KMS-11 (cell line): Measurements from ENCODE around the gene MYO5C.

Experiments used
- H2AFZ ChIP-seq: fragments of 200-600 bp; sonication (generic); 2 replicates; pipeline ENCODE4 v1.6.1; 2016; ENCODE audit warnings: antibody characterized with exemption, mixed run types, low read depth
- H3K27ac ChIP-seq: fragments of 200-600 bp; sonication (generic); 2 replicates; pipeline ENCODE4 v1.6.1; 2016; ENCODE audit warnings: mild to moderate bottlenecking, mixed run types
- H3K27me3 ChIP-seq: fragments of 200-600 bp; sonication (generic); 2 replicates; pipeline ENCODE4 v1.6.1; 2017; ENCODE audit warnings: mild to moderate bottlenecking, low read depth, mixed run types, moderate library complexity; ENCODE audit not compliant: insufficient read depth
- H3K36me3 ChIP-seq: fragments of 200-600 bp; sonication (generic); 2 replicates; pipeline ENCODE4 v1.6.1; 2017; ENCODE audit warnings: mild to moderate bottlenecking, mixed run types; ENCODE audit not compliant: insufficient read depth
- H3K4me1 ChIP-seq: fragments of 200-600 bp; sonication (generic); 2 replicates; pipeline ENCODE4 v1.6.1; 2016; ENCODE audit warnings: mild to moderate bottlenecking, low read depth, mixed run types; ENCODE audit not compliant: poor library complexity, severe bottlenecking
- H3K4me2 ChIP-seq: fragments of 200-600 bp; sonication (generic); 2 replicates; pipeline ENCODE4 v1.7.0; 2016; ENCODE audit warnings: mild to moderate bottlenecking, mixed run types
- H3K4me3 ChIP-seq: fragments of 200-600 bp; sonication (generic); IDR thresholded peaks from 2 replicates; pipeline ENCODE4 v1.6.1; 2017; ENCODE audit warnings: low read depth, low read length, mixed read lengths; ENCODE audit not compliant: insufficient read depth
- H3K79me2 ChIP-seq: fragments of 200-600 bp; sonication (generic); 2 replicates; pipeline ENCODE4 v1.6.1; 2016; ENCODE audit warnings: low read depth, mixed run types; ENCODE audit not compliant: insufficient read depth
- H3K9ac ChIP-seq: fragments of 200-600 bp; sonication (generic); 2 replicates; pipeline ENCODE4 v1.6.1; 2016; ENCODE audit warnings: mild to moderate bottlenecking, mixed run types
- H4K20me1 ChIP-seq: fragments of 200-600 bp; sonication (generic); 2 replicates; pipeline ENCODE4 v1.6.1; 2016; ENCODE audit warnings: mild to moderate bottlenecking, mixed run types; ENCODE audit not compliant: insufficient read depth
- CTCF ChIP-seq: fragments of 200-600 bp; sonication (generic); conservative IDR thresholded peaks from 2 replicates; pipeline ENCODE4 v1.6.1; 2017; ENCODE audit warnings: low read depth, mild to moderate bottlenecking, antibody characterized with exemption, low read length, moderate library complexity, mixed read lengths

The MYO5C gene

GRCh38 chr15:52328680-52329079 lies 33.1 kb upstream of the MYO5C start:
- H4K20me1 ChIP-seq = no peaks in the 10 kb centered on the region
- no peak overlapping the region for H3K4me3 ChIP-seq
- H3K27me3 ChIP-seq = no peaks in the 10 kb centered on the region
- H2AFZ ChIP-seq = no peak overlapping the region
- no peak overlapping the region; the same call in 1 of the 2 replicates for H3K27ac ChIP-seq
- no peaks in the 10 kb centered on the region for H3K36me3 ChIP-seq
- no peak for TF ChIP-seq CTCF
- H3K9ac ChIP-seq = no peak overlapping the region
- peaks cover 62% of the 10 kb centered on the region for H3K4me1 ChIP-seq
- no peak overlapping the region; the same call in 1 of the 2 replicates for H3K4me2 ChIP-seq
- H3K79me2 ChIP-seq = no peaks in the 10 kb centered on the region

- no peak overlapping the region for H2AFZ ChIP-seq
- no peaks in the 10 kb centered on the region for H3K36me3 ChIP-seq
- H3K4me3 ChIP-seq = no peak overlapping the region
- TF ChIP-seq CTCF = no peak
- H3K27me3 ChIP-seq = no peaks in the 10 kb centered on the region
- no peak overlapping the region for H3K9ac ChIP-seq
- H3K79me2 ChIP-seq = no peaks in the 10 kb centered on the region
- H4K20me1 ChIP-seq = no peaks in the 10 kb centered on the region
- no peak overlapping the region for H3K4me2 ChIP-seq
- H3K4me1 ChIP-seq = peaks cover 43% of the 10 kb centered on the region
- H3K27ac ChIP-seq = no peak overlapping the region
These were observed 31.2 kb upstream of the MYO5C start for GRCh38 chr15:52326756-52327155.

GRCh38 chr15:52324109-52324508 lies 28.5 kb upstream of the MYO5C start:
- Histone ChIP-seq H3K27ac (no peak overlapping the region), H3K4me1 (peaks cover 21% of the 10 kb centered on the region), H3K9ac (no peak overlapping the region), H2AFZ (no peak overlapping the region), H3K36me3 (no peaks in the 10 kb centered on the region), H3K4me2 (no peak overlapping the region), H3K27me3 (no peaks in the 10 kb centered on the region), H3K79me2 (no peaks in the 10 kb centered on the region), H3K4me3 (no peak overlapping the region), H4K20me1 (no peaks in the 10 kb centered on the region)
- no peak for TF ChIP-seq CTCF

GRCh38 chr15:52318729-52319500 lies 23.3 kb upstream of the MYO5C start:
- no peaks in the 10 kb centered on the region for H3K79me2 ChIP-seq
- no peaks in the 10 kb centered on the region for H3K27me3 ChIP-seq
- H3K4me1 ChIP-seq = peaks cover 15% of the 10 kb centered on the region
- H3K4me3 ChIP-seq = no peak overlapping the region
- no peak overlapping the region for H3K27ac ChIP-seq
- H2AFZ ChIP-seq = no peak overlapping the region
- no peak overlapping the region for H3K9ac ChIP-seq
- no peak overlapping the region for H3K4me2 ChIP-seq
- TF ChIP-seq CTCF = no peak
- H3K36me3 ChIP-seq = no peaks in the 10 kb centered on the region
- no peaks in the 10 kb centered on the region for H4K20me1 ChIP-seq
